SKM-1 treated with dmso at 0.1 percent for 144 hours (cell line): ENCODE measurements around the gene GPR37L1.

ENCODE experiments used
- DNase-seq: peaks from one replicate; lab custom pipeline; 2025; ENCODE audit not compliant: unreplicated experiment; lab: John Stamatoyannopoulos, UW

GPR37L1 gene, protein sequence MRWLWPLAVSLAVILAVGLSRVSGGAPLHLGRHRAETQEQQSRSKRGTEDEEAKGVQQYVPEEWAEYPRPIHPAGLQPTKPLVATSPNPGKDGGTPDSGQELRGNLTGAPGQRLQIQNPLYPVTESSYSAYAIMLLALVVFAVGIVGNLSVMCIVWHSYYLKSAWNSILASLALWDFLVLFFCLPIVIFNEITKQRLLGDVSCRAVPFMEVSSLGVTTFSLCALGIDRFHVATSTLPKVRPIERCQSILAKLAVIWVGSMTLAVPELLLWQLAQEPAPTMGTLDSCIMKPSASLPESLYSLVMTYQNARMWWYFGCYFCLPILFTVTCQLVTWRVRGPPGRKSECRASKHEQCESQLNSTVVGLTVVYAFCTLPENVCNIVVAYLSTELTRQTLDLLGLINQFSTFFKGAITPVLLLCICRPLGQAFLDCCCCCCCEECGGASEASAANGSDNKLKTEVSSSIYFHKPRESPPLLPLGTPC

GRCh38 chr1:202122639-202123335 is at the start of gene GPR37L1:
Gene GPR37L1, plus strand, starts transcription at chr1:202122917. Its CDS starts 47 bp downstream, at chr1:202122964.
- no peak for DNase-seq

DNA sequence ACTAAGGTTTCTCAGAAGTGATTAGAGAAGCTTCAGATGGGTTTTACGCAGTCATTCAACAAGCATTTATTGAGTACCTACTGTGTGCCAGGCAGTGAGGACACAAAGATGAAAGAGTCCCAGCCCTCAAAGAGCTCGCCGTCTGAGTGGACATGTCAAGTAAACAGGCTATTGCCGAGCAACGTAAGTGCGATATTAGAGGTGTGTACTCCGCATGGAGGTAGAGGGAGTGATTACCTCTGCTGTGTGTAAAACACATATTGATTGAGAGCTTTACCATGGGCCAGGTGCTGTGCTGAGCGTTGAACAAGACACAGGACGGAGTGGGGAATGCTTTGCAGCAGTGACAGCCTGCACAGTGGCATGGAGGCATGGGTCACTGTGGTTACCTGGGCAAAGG is 49.5 kb upstream of the GPR37L1 start:
- DNase-seq, result no peak

- no peak for DNase-seq
Measured at GRCh38 chr1:202074985-202075384, 47.7 kb upstream of the GPR37L1 start.

GRCh38 chr1:202075389-202075788 is 47.3 kb upstream of the GPR37L1 start:
- no peak for DNase-seq

GRCh38 chr1:202076050-202076511 is 46.6 kb upstream of the GPR37L1 start:
- DNase-seq, result no peak

- DNase-seq, result no peak
Measured at GRCh38 chr1:202078241-202078640, 44.5 kb upstream of the GPR37L1 start.

DNA sequence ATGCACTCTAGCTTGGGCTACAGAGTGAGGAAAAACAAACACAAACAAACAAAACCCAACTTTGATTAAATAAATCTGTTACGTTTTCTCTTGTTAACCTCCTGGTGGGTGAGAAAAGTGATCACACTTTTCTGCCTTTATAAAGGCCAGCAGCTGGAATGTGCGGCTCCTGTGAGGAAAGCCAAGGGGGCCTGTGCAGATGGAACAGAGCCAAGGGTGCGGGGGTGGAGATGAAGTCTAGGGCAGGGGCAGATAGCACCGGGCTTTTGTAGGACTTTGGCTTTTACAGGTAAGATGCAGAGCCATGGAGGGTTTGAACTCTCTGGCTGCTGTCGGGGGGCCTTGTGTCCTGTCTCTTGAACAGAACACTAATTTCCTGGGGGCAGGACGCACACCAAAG is 40.7 kb upstream of the GPR37L1 start:
- DNase-seq, result no peak

DNA sequence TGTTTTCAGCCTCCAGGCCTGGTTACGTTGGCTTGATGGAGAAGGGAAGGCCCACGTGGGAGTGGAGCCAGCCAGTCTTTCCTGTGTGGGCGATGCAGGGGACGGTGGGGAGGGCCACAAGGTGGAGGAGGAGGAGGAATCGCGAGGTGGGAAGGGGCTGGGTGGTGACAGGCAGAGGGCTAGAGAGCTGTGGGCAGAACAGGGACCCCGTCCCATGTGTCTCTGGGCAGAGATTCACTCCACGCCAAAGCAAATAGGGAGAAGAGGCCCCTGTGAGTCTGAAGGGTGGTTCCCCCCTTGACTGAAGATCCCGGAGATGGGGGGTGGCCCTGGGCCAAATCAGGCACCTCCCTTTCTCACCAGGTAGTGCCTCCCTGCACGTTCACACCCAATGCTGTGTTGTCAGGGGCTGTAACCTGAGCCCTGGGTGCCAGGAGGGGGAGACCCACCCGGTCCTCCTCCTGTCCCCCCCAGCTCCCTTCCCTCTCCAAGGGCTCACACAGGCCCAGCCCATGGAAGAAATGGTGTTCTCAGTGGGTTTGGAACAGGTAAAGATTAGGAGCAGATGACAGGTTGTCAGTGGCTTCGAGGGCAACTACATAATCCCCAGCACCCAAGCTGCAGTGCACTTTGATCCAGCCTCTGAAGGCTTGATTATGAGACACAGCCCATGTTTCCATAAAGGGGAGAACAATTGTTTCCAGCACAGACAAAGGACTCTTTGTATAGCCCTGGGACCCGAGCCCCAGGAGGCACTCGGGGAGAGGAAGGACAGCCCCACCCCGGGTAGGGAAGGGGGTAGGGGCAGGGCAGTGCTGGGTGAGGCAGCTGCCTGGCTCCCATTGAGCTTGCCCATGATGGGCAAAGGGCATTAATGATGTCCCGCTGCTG is 37.7 kb upstream of the GPR37L1 start:
- no peak for DNase-seq

- DNase-seq, result no peak
Measured at GRCh38 chr1:202085682-202086373, 36.9 kb upstream of the GPR37L1 start.

- no peak for DNase-seq
Measured at GRCh38 chr1:202086579-202087350, 36.0 kb upstream of the GPR37L1 start.

GRCh38 chr1:202088206-202088605 is 34.5 kb upstream of the GPR37L1 start:
- no peak for DNase-seq

DNA sequence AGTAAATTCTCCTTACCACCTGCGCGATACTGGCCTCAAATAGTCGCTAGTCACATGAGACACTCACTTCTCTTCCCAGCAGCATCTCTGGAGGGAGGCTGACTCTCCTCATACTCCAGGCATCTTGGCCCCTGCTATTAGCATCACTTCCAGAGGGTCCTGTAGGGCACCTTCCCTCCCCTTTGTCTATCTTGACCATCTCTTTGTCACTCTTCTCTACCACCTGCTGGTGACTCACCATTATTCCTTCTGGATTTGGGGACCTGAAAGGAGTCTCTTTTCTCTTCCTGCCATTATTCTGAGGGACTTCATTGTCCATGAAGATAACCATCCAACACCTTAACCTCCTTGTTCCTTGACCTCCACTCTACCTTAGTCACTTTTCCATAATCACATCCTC is 31.7 kb upstream of the GPR37L1 start:
- no peak for DNase-seq

- no peak for DNase-seq
Measured at GRCh38 chr1:202093858-202094257, 28.9 kb upstream of the GPR37L1 start.

DNA sequence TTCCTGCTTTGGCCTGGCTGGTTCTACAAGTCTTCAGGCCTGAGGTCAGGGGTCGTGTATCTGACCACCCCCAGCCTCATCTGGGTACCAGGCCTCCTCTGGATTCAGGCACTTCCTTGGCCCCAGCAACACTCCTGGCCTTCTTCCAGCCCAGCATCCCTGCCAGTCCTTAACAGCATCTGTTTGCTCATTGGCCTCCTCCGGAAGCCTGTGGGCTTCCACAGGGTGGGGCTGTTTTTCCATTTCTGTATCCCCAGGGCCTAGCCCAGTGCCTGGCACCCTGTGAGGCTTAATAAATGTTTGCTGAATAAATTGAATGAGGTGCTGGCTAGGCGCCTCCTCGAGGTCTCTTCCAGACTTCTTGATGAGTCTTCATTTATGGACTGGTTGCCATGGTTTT is 21.5 kb upstream of the GPR37L1 start:
- DNase-seq, result no peak

GRCh38 chr1:202104073-202104472 is 18.6 kb upstream of the GPR37L1 start:
- DNase-seq, result no peak

DNA sequence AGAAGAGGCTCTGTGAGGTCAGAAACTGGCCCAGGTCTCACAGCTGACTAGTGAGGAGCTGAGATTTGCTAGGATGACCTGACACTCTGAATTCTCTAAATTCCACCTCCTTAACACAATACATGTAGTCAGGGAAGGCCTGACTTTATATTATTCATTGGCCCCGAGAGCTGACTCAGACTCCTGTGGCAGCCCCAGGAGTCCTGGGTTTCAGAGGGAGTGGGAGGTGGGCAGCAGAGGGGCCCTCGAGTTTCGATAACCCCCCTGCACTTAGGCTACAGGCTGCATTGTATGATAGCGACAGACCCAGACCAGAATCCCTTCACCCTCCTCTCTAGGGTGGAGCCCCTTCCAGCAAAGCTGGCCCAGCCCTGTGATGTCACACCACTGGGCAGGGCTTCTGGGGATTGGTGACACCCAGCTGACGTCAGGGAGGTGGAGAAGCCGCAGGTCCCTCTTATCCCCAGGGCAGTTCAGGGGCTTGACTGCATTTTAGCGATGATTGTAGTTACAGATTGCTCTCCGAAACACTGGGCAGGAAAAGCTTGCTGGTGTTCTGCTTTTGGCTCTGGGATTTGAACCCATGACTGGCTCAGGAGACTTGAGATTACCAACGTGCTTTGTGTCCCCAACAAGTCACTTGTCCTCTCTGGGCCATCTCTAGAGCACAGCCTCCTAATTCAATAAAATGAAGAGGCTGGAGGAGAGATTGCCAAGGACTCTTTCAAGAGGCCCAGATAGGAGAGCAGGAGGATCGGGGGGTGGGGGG is 17.0 kb upstream of the GPR37L1 start:
- no peak for DNase-seq

- no peak for DNase-seq
Measured at GRCh38 chr1:202106340-202107254, 16.1 kb upstream of the GPR37L1 start.

- no peak for DNase-seq
Measured at GRCh38 chr1:202107321-202107761, 15.4 kb upstream of the GPR37L1 start.
